IMR-90 (cell line): ENCODE measurements around the gene SARM1. TPM values are rescaled to one million over a fixed set of nuclear protein-coding genes. Genes with fewer than 3 reads are reported as not detected.

Experiments
- ATAC-seq: fragments of 200-7000 bp; cut with Tn5 transposase; 2 replicates; pipeline ENCODE4 v1.9.1; 2020; ENCODE audit warnings: low read depth, mild to moderate bottlenecking, moderate library complexity
- BruUV-seq: library from RNA; stranded (reverse); fragments of 400-500 nt; replicated peaks from 2 replicates; lab custom pipeline; 2021; lab: Mats Ljungman, UMichigan
- CTCF ChIA-PET: fragments of 300-600 bp; formaldehyde crosslinking; extraction: SDS; loops from one replicate; lab custom pipeline; 2021; ENCODE audit warnings: antibody characterized with exemption; lab: Yijun Ruan, JAX
- POLR2A ChIA-PET: fragments of 300-600 bp; sonication (Branson Sonifier 250); formaldehyde crosslinking; loops from one replicate; lab custom pipeline; 2022; ENCODE audit warnings: antibody characterized with exemption; ENCODE audit not compliant: unreplicated experiment; lab: Charles Lee
- DNase-seq: peaks from one replicate; pipeline ENCODE4 v3.0.0; 2013
- H2AFZ ChIP-seq: replicated peaks from 2 replicates; pipeline ENCODE3; 2013; ENCODE audit warnings: low read length, mild to moderate bottlenecking; ENCODE audit not compliant: poor library complexity
- H2AK5ac ChIP-seq: 2 replicates; pipeline ENCODE4 v1.6.1; 2013; ENCODE audit warnings: low read depth, low read length, inconsistent platforms
- H2AK9ac ChIP-seq: replicated peaks from 2 replicates; pipeline ENCODE3; 2013; ENCODE audit warnings: mild to moderate bottlenecking, low read depth, low read length, moderate library complexity; ENCODE audit not compliant: poor library complexity
- H2BK120ac ChIP-seq: 2 replicates; pipeline ENCODE4 v1.6.1; 2013; ENCODE audit warnings: low read depth, low read length, inconsistent platforms
- H2BK15ac ChIP-seq: 3 replicates; pipeline ENCODE4 v1.6.1; 2013; ENCODE audit warnings: low read depth, low read length, inconsistent platforms
- H2BK20ac ChIP-seq: 2 replicates; pipeline ENCODE4 v1.6.1; 2013; ENCODE audit warnings: low read depth, mild to moderate bottlenecking, inconsistent platforms, low read length, moderate library complexity
- H2BK5ac ChIP-seq: 2 replicates; pipeline ENCODE4 v1.6.1; 2013; ENCODE audit warnings: mild to moderate bottlenecking, low read depth, low read length, inconsistent platforms; ENCODE audit not compliant: poor library complexity, severe bottlenecking
- H3K14ac ChIP-seq: replicated peaks from 2 replicates; pipeline ENCODE4 v1.6.1; 2013; ENCODE audit warnings: low read depth, low read length, inconsistent platforms
- H3K18ac ChIP-seq: 2 replicates; pipeline ENCODE4 v1.6.1; 2013; ENCODE audit warnings: low read depth, low read length, control low read depth
- H3K23ac ChIP-seq: 2 replicates; pipeline ENCODE4 v1.6.1; 2013; ENCODE audit warnings: low read depth, low read length, inconsistent platforms
- H3K27ac ChIP-seq: 2 replicates; pipeline ENCODE4 v1.5.1; 2013; ENCODE audit warnings: mild to moderate bottlenecking, control low read depth, low read length; ENCODE audit not compliant: insufficient read depth
- H3K27me3 ChIP-seq: 2 replicates; pipeline ENCODE4 v1.6.1; 2013; ENCODE audit warnings: low read length; ENCODE audit not compliant: control insufficient read depth, insufficient read depth
- H3K36me3 ChIP-seq: 2 replicates; pipeline ENCODE4 v1.6.1; 2013; ENCODE audit warnings: low read length, mixed read lengths; ENCODE audit not compliant: control insufficient read depth, insufficient read depth
- H3K4ac ChIP-seq: 2 replicates; pipeline ENCODE4 v1.6.1; 2013; ENCODE audit warnings: low read depth, low read length, inconsistent platforms
- H3K4me1 ChIP-seq: 2 replicates; pipeline ENCODE4 v1.6.1; 2013; ENCODE audit warnings: low read length, mixed read lengths; ENCODE audit not compliant: control insufficient read depth, insufficient read depth
- H3K4me2 ChIP-seq: 2 replicates; pipeline ENCODE4 v1.6.1; 2013; ENCODE audit warnings: low read depth, mild to moderate bottlenecking, control low read depth, low read length, moderate library complexity
- H3K4me3 ChIP-seq: 2 replicates; pipeline ENCODE4 v1.5.1; 2013; ENCODE audit warnings: low read depth, mild to moderate bottlenecking, control low read depth, low read length, moderate library complexity; ENCODE audit not compliant: insufficient read depth
- H3K56ac ChIP-seq: 2 replicates; pipeline ENCODE4 v1.6.1; 2013; ENCODE audit warnings: low read length, inconsistent platforms; ENCODE audit not compliant: insufficient read depth; ENCODE audit errors: extremely low read depth
- H3K79me1 ChIP-seq, 2 experiments: 2 replicates each; pipeline ENCODE4 v1.6.1; 2013; ENCODE audit warnings: low read length in 2 of 2, inconsistent platforms in 1 of 2, low read depth in 1 of 2
- H3K9ac ChIP-seq: 2 replicates; pipeline ENCODE4 v1.6.1; 2013; ENCODE audit warnings: low read depth, low read length, control low read depth
- H3K9me1 ChIP-seq: 2 replicates; pipeline ENCODE4 v1.6.1; 2013; ENCODE audit warnings: low read length, inconsistent platforms; ENCODE audit not compliant: insufficient read depth
- H3K9me3 ChIP-seq: 2 replicates; pipeline ENCODE4 v1.6.1; 2013; ENCODE audit warnings: low read length; ENCODE audit not compliant: control insufficient read depth, insufficient read depth
- H4K20me1 ChIP-seq: 2 replicates; pipeline ENCODE4 v1.6.1; 2013; ENCODE audit warnings: low read length, inconsistent platforms; ENCODE audit not compliant: insufficient read depth
- H4K5ac ChIP-seq: 2 replicates; pipeline ENCODE4 v1.6.1; 2013; ENCODE audit warnings: mild to moderate bottlenecking, low read depth, low read length, control low read depth
- H4K8ac ChIP-seq, 2 experiments: 2 replicates each; pipeline ENCODE4 v1.6.1; 2013; ENCODE audit warnings: low read depth in 2 of 2, low read length in 2 of 2, control low read depth in 1 of 2, inconsistent platforms in 1 of 2
- H4K91ac ChIP-seq: 2 replicates; pipeline ENCODE4 v1.6.1; 2013; ENCODE audit warnings: low read depth, low read length, inconsistent platforms; ENCODE audit not compliant: insufficient read depth
- BHLHE40 ChIP-seq: fragments of 150-350 bp; IDR thresholded peaks from 2 replicates; pipeline ENCODE4 v1.6.1; 2016; ENCODE audit warnings: mild to moderate bottlenecking, low read depth, low read length
- CEBPB ChIP-seq: IDR thresholded peaks from 2 replicates; pipeline ENCODE4 v1.6.1; 2012; ENCODE audit warnings: low read depth, low read length, improper control_type of control experiment
- CHD1 ChIP-seq: IDR thresholded peaks from 2 replicates; pipeline ENCODE4 v1.6.1; 2012; ENCODE audit warnings: low read depth, low read length, improper control_type of control experiment
- CTCF ChIP-seq: conservative IDR thresholded peaks from 2 replicates; pipeline ENCODE4 v1.5.1; 2012; ENCODE audit warnings: mild to moderate bottlenecking, low read depth, low read length, improper control_type of control experiment
- ELK1 ChIP-seq: fragments of 150-350 bp; IDR thresholded peaks from 2 replicates; pipeline ENCODE4 v1.6.1; 2016; ENCODE audit warnings: low read depth, mild to moderate bottlenecking, low read length, moderate library complexity, borderline replicate concordance
- FOS ChIP-seq: fragments of 150-350 bp; IDR thresholded peaks from 2 replicates; pipeline ENCODE4 v1.6.1; 2016; ENCODE audit warnings: low read depth, low read length
- MAFK ChIP-seq: IDR thresholded peaks from 2 replicates; pipeline ENCODE4 v1.6.1; 2012; ENCODE audit warnings: low read depth, low read length, improper control_type of control experiment
- MAZ ChIP-seq: IDR thresholded peaks from 2 replicates; pipeline ENCODE4 v1.6.1; 2012; ENCODE audit warnings: low read depth, mild to moderate bottlenecking, low read length, improper control_type of control experiment, moderate library complexity, borderline replicate concordance
- MXI1 ChIP-seq: IDR thresholded peaks from 2 replicates; pipeline ENCODE4 v1.6.1; 2012; ENCODE audit warnings: low read depth, mild to moderate bottlenecking, low read length, moderate library complexity, borderline replicate concordance
- NFE2L2 ChIP-seq: fragments of 150-350 bp; IDR thresholded peaks from 2 replicates; pipeline ENCODE4 v1.6.1; 2016; ENCODE audit warnings: low read depth, mild to moderate bottlenecking, low read length
- POLR2A ChIP-seq: IDR thresholded peaks from 2 replicates; pipeline ENCODE4 v1.6.1; 2012; ENCODE audit warnings: mild to moderate bottlenecking, low read depth, low read length
- RAD21 ChIP-seq: IDR thresholded peaks from 2 replicates; pipeline ENCODE4 v1.6.1; 2012; ENCODE audit warnings: low read length, improper control_type of control experiment
- RCOR1 ChIP-seq: IDR thresholded peaks from 2 replicates; pipeline ENCODE4 v1.6.1; 2012; ENCODE audit warnings: mild to moderate bottlenecking, low read length, improper control_type of control experiment; ENCODE audit not compliant: insufficient replicate concordance
- RFX5 ChIP-seq: IDR thresholded peaks from 2 replicates; pipeline ENCODE4 v1.8.0; 2012; ENCODE audit warnings: low read depth, mild to moderate bottlenecking, low read length, moderate library complexity
- SMC3 ChIP-seq: fragments of 150-350 bp; IDR thresholded peaks from 2 replicates; pipeline ENCODE4 v1.6.1; 2016; ENCODE audit warnings: low read depth, mild to moderate bottlenecking, antibody characterized with exemption, low read length, moderate library complexity
- USF2 ChIP-seq: fragments of 150-350 bp; IDR thresholded peaks from 2 replicates; pipeline ENCODE4 v1.6.1; 2017; ENCODE audit warnings: mild to moderate bottlenecking, antibody characterized with exemption, low read length, low read depth
- WGBS, 2 experiments: methylation state at CpG; one replicate each; pipeline versions ENCODE4 v1.1.5 to v1.1.7; 2013; ENCODE audit warnings: missing lambda C conversion rate in 2 of 2; ENCODE audit not compliant: insufficient read length in 1 of 2; ENCODE audit errors: extremely low coverage in 2 of 2; 5-methylcytosine and 5-hydroxymethylcytosine counted together
- dilution Hi-C: fragments of 300-500 bp; cut with HindIII; formaldehyde crosslinking; loops from one replicate; pipeline ENCODE4 v1.14.3; 2018; ENCODE audit warnings: low sequenced_read_pairs; ENCODE audit not compliant: unreplicated experiment
- in situ Hi-C: fragments of 300-500 bp; cut with MboI; formaldehyde crosslinking; loops from 3 replicates; pipeline ENCODE4 v1.14.3; 2019; ENCODE audit warnings: low sequenced_read_pairs, inconsistent platforms, mixed read lengths
- intact Hi-C: fragments of 100-400 bp; cut with micrococcal nuclease; formaldehyde crosslinking; loops from 2 replicates; pipeline ENCODE4 v1.10.0; 2022
- polyA plus RNA-seq, 3 experiments: library from polyadenylated mRNA; depleted of rRNA; stranded (reverse); fragments of >200 nt; gene quantifications; 2 replicates each; pipeline ENCODE4 v1.2.3, GENCODE V29; 2012; ENCODE audit warnings: low replicate concordance in 1 of 3
- total RNA-seq: library from RNA; depleted of rRNA; stranded (reverse); fragments of >200 nt; gene quantifications from 2 replicates; pipeline ENCODE4 v1.2.3, GENCODE V29; 2012

The SARM1 gene
- total and polyA plus RNA-seq, 2 of the 4 experiments (the other 2 are of a cell fraction): 3.4 to 11.4 TPM

- Histone ChIP-seq H3K4me3 (no peak overlapping the region), H3K4ac (no peak overlapping the region), H3K36me3 (peaks cover 16% of the 10 kb centered on the region), H2BK20ac (no peak overlapping the region), H4K5ac (no peak overlapping the region), H2BK120ac (no peak overlapping the region), H3K79me1 (peaks cover 27 to 35% of the 10 kb centered on the region in 2 experiments; a peak in 3 of 4 replicates), H3K9me3 (no peaks in the 10 kb centered on the region), H2AK5ac (no peak overlapping the region), H3K4me2 (no peak overlapping the region), H4K91ac (no peak overlapping the region), H3K27ac (no peak overlapping the region), H2BK15ac (no peak overlapping the region), H3K27me3 (no peaks in the 10 kb centered on the region), H3K56ac (no peak overlapping the region), H2AK9ac (no peak overlapping the region), H3K4me1 (peaks cover 7% of the 10 kb centered on the region; the same call in 1 of the 2 replicates), H2AFZ (no peak overlapping the region), H2BK5ac (no peak overlapping the region), H4K8ac (no peak overlapping the region), H3K9me1 (no peaks in the 10 kb centered on the region; the same call in 1 of the 2 replicates), H4K20me1 (no peaks in the 10 kb centered on the region), H3K14ac (no peak overlapping the region), H3K23ac (no peak overlapping the region), H3K18ac (no peak overlapping the region), H3K9ac (no peak overlapping the region)
- intact Hi-C loops (loop anchor here (10.0 kb wide), 1 partner anchor 520 kb away; the partner anchor contains the start of gene NOS2), dilution Hi-C loops (no loop called here), in situ Hi-C loops (loop anchor here (10.0 to 25.0 kb wide), 2 partner anchors 280 to 787 kb away; partner anchors contain the start of gene NLK)
- ChIA-PET CTCF (no interaction called here), POLR2A (no interaction called here)
- no TSS peak for BruUV-seq
- DNase-seq (no peak), ATAC-seq (no peak)
- no peak for TF ChIP-seq BHLHE40
- no peak for TF ChIP-seq RAD21
- TF ChIP-seq RFX5: no peak
- TF ChIP-seq MXI1: no peak
- TF ChIP-seq NFE2L2: no peak
- TF ChIP-seq SMC3: no peak
- no peak for TF ChIP-seq POLR2A
- no peak for TF ChIP-seq MAFK
- TF ChIP-seq CTCF: no peak
- TF ChIP-seq RCOR1: no peak
- TF ChIP-seq MAZ: no peak
- TF ChIP-seq FOS: no peak
- no peak for TF ChIP-seq ELK1
- no peak for TF ChIP-seq CEBPB
- TF ChIP-seq CHD1: no peak
- no peak for TF ChIP-seq USF2
- no CpG with 5 or more reads among the region's 3 CpGs for WGBS, 2 experiments
These were observed 46.7 kb upstream of the SARM1 start for GRCh38 chr17:28324781-28325180.
